DMS153 (cell line): ENCODE data around the gene VDR.

Source experiments
- DNase-seq: peaks from one replicate; lab custom pipeline; 2025; lab: John Stamatoyannopoulos, UW

Gene VDR

GRCh38 chr12:47904713-47905709, at the start of gene VDR:
Gene VDR (minus strand): TSS chr12:47904994. CDS start chr12:47879113, 25,881 bp downstream.
- DNase-seq = peak; percentile 82

- DNase-seq = no peak
Observed at GRCh38 chr12:47954058-47954457, 49.3 kb upstream of the VDR start.

GRCh38 chr12:47950856-47951468, 46.2 kb upstream of the VDR start:
- DNase-seq = no peak

- DNase-seq = peak; percentile 18
Observed at GRCh38 chr12:47949441-47950341, 44.9 kb upstream of the VDR start.

- DNase-seq = no peak
Observed at GRCh38 chr12:47947341-47947740, 42.5 kb upstream of the VDR start.

- no peak for DNase-seq
Observed at GRCh38 chr12:47946413-47947323, 41.9 kb upstream of the VDR start.

- DNase-seq = no peak
Observed at GRCh38 chr12:47945341-47945728, 40.5 kb upstream of the VDR start.

GRCh38 chr12:47944685-47945340, 40.0 kb upstream of the VDR start:
- no peak for DNase-seq

GRCh38 chr12:47943623-47944340, 39.0 kb upstream of the VDR start:
- DNase-seq = no peak

- DNase-seq = no peak
Observed at GRCh38 chr12:47942614-47943225, 37.9 kb upstream of the VDR start.

GRCh38 chr12:47941871-47942613, 37.2 kb upstream of the VDR start:
- no peak for DNase-seq

GRCh38 chr12:47941475-47941780, 36.6 kb upstream of the VDR start:
- DNase-seq = no peak

GRCh38 chr12:47940773-47941474, 36.1 kb upstream of the VDR start:
- DNase-seq = no peak

GRCh38 chr12:47939009-47939601, 34.3 kb upstream of the VDR start:
- no peak for DNase-seq

- DNase-seq = no peak
Observed at GRCh38 chr12:47938594-47938993, 33.8 kb upstream of the VDR start.

GRCh38 chr12:47938093-47938492, 33.3 kb upstream of the VDR start:
- no peak for DNase-seq

GRCh38 chr12:47935184-47935583, 30.4 kb upstream of the VDR start:
- DNase-seq = no peak

- DNase-seq = no peak
Observed at GRCh38 chr12:47931187-47931586, 26.4 kb upstream of the VDR start.
